GM12878 (cell line): Measurements from ENCODE around the gene MAP7. TPM values are rescaled to one million over a fixed set of nuclear protein-coding genes. Genes with fewer than 3 reads are reported as not detected.

Experiments
- ATAC-seq: fragments of 200-7000 bp; cut with Tn5 transposase; 3 replicates; pipeline ENCODE4 v1.9.1; 2020; ENCODE audit warnings: mild to moderate bottlenecking, moderate library complexity
- BruUV-seq: library from RNA; stranded (reverse); fragments of 400-500 nt; replicated peaks from 2 replicates; lab custom pipeline; 2021; lab: Mats Ljungman, UMichigan
- CTCF ChIA-PET: fragments of 300-600 bp; sonication (Branson Sonifier 250); formaldehyde crosslinking; extraction: SDS; loops from one replicate; lab custom pipeline; 2021; ENCODE audit warnings: inconsistent platforms; lab: Yijun Ruan, JAX
- POLR2A ChIA-PET: fragments of 350-600 bp; formaldehyde crosslinking; extraction: SDS; loops from one replicate; lab custom pipeline; 2021; ENCODE audit warnings: inconsistent platforms; lab: Charles Lee
- RAD21 ChIA-PET: fragments of 300-600 bp; sonication (Branson Sonifier 250); formaldehyde crosslinking; loops from one replicate; lab custom pipeline; 2023; ENCODE audit warnings: antibody characterized with exemption; ENCODE audit not compliant: unreplicated experiment; lab: Charles Lee
- SMC1A ChIA-PET: fragments of 300-600 bp; sonication (Branson Sonifier 250); formaldehyde crosslinking; loops from one replicate; lab custom pipeline; 2023; ENCODE audit not compliant: unreplicated experiment, uncharacterized antibody; lab: Charles Lee
- DNase-seq: peaks from one replicate; pipeline ENCODE4 v3.0.0-alpha.2; 2011; ENCODE audit warnings: low read depth, low spot score
- FAIRE-seq: peaks from 3 replicates; lab custom pipeline; 2011; peaks lifted over from hg19 to GRCh38; lab: Jason Lieb, UNC
- H2AFZ ChIP-seq: 2 replicates; pipeline ENCODE4 v1.6.0; 2011; ENCODE audit warnings: low read depth, low read length, control low read depth; ENCODE audit not compliant: control insufficient read depth
- H3K27ac ChIP-seq: 2 replicates; pipeline ENCODE4 v1.5.1; 2011; ENCODE audit warnings: control low read depth; ENCODE audit not compliant: control insufficient read depth, insufficient read depth
- H3K27me3 ChIP-seq, 2 experiments: replicated peaks in 1 of 2; 2 replicates each; pipeline versions ENCODE4 v1.6.0 to v1.6.1; 2011; ENCODE audit warnings: low read length in 1 of 2; ENCODE audit not compliant: control insufficient read depth in 2 of 2, insufficient read depth in 2 of 2
- H3K36me3 ChIP-seq, 2 experiments: 2 replicates each; pipeline ENCODE4 v1.5.1; 2011; ENCODE audit warnings: low read length in 1 of 2; ENCODE audit not compliant: control insufficient read depth in 2 of 2, insufficient read depth in 2 of 2
- H3K4me1 ChIP-seq: 2 replicates; pipeline ENCODE4 v1.6.1; 2011; ENCODE audit warnings: mild to moderate bottlenecking, low read length, moderate library complexity, mixed read lengths; ENCODE audit not compliant: control insufficient read depth, insufficient read depth
- H3K4me2 ChIP-seq: 2 replicates; pipeline ENCODE4 v1.6.0; 2011; ENCODE audit warnings: control low read depth; ENCODE audit not compliant: control insufficient read depth, insufficient read depth
- H3K4me3 ChIP-seq: fragments of 200-600 bp; sonication (generic); 2 replicates; pipeline ENCODE4 v1.5.1; 2016
- H3K79me2 ChIP-seq: 2 replicates; pipeline ENCODE4 v1.6.0; 2011; ENCODE audit warnings: low read length; ENCODE audit not compliant: control insufficient read depth, insufficient read depth
- H3K9ac ChIP-seq: 2 replicates; pipeline ENCODE4 v1.8.0; 2011; ENCODE audit warnings: low read length, control low read depth, mixed read lengths; ENCODE audit not compliant: control insufficient read depth, insufficient read depth
- H3K9me3 ChIP-seq: replicated peaks from 3 replicates; pipeline ENCODE4 v1.5.1; 2011; ENCODE audit warnings: mild to moderate bottlenecking, low read length; ENCODE audit not compliant: control insufficient read depth, insufficient read depth
- H4K20me1 ChIP-seq: 2 replicates; pipeline ENCODE4 v1.6.0; 2011; ENCODE audit not compliant: control insufficient read depth, insufficient read depth
- BMI1 ChIP-seq: fragments of 450-650 bp; IDR thresholded peaks from 2 replicates; pipeline ENCODE4 v1.6.1; 2016; ENCODE audit warnings: mild to moderate bottlenecking, moderate library complexity, borderline replicate concordance
- CBX3 ChIP-seq: fragments of 200-600 bp; sonication (generic); IDR thresholded peaks from 2 replicates; pipeline ENCODE4 v1.6.1; 2016; ENCODE audit warnings: low read depth, borderline replicate concordance
- HDGF ChIP-seq: fragments of 450-650 bp; IDR thresholded peaks from 2 replicates; pipeline ENCODE4 v1.6.1; 2016; ENCODE audit warnings: antibody characterized with exemption
- MAX ChIP-seq: IDR thresholded peaks from 2 replicates; pipeline ENCODE4 v1.6.1; 2012; ENCODE audit warnings: low read depth, low read length, improper control_type of control experiment
- MEF2A ChIP-seq: IDR thresholded peaks from 2 replicates; pipeline ENCODE4 v1.6.1; 2011; ENCODE audit warnings: low read depth, mild to moderate bottlenecking, low read length, moderate library complexity; ENCODE audit not compliant: insufficient read depth
- MTA2 ChIP-seq: fragments of 450-650 bp; IDR thresholded peaks from 2 replicates; pipeline ENCODE4 v1.6.1; 2016; ENCODE audit warnings: low read depth, mild to moderate bottlenecking, moderate library complexity
- NBN ChIP-seq: fragments of 450-650 bp; IDR thresholded peaks from 2 replicates; pipeline ENCODE4 v1.6.1; 2016
- POU2F2 ChIP-seq: IDR thresholded peaks from 3 replicates; pipeline ENCODE4 v1.6.1; 2011; ENCODE audit warnings: low read depth, mild to moderate bottlenecking, low read length, borderline replicate concordance
- RB1 ChIP-seq: fragments of 450-650 bp; formaldehyde crosslinking; IDR thresholded peaks from 2 replicates; pipeline ENCODE4 v1.6.1; 2017; ENCODE audit warnings: mild to moderate bottlenecking, borderline replicate concordance
- SREBF2 ChIP-seq: IDR thresholded peaks from 2 replicates; pipeline ENCODE4 v1.6.1; 2012; ENCODE audit warnings: mild to moderate bottlenecking, low read length
- ZBTB40 ChIP-seq: fragments of 450-650 bp; IDR thresholded peaks from 2 replicates; pipeline ENCODE4 v1.6.1; 2016; ENCODE audit warnings: mild to moderate bottlenecking, moderate library complexity, borderline replicate concordance
- in situ Hi-C: fragments of 300-500 bp; cut with MboI; formaldehyde crosslinking; loops from 9 replicates; pipeline ENCODE4 v1.14.3; 2018; ENCODE audit warnings: mixed read lengths
- intact Hi-C: fragments of 100-400 bp; cut with micrococcal nuclease; formaldehyde crosslinking; loops from one replicate; pipeline ENCODE4 v1.14.2; 2022; ENCODE audit not compliant: unreplicated experiment
- polyA plus RNA-seq, 11 experiments: library from polyadenylated mRNA; depleted of rRNA in 4 of 11; unstranded in 6 of 11; stranded (reverse) in 5 of 11; fragments of >200 nt; fragmentation: Nextera tagmentation in 4 of 11; fragmentation: Illumina TruSeq in 1 of 11; extraction: Ambion mirVana in 4 of 11; extraction: Trizol in 1 of 11; gene quantifications; 1 replicate in 1 of 11; 2 replicates in 10 of 11; pipeline versions ENCODE4 v1.2.1 to v1.2.3, GENCODE V29; 2011 to 2016; ENCODE audit warnings: inconsistent platforms in 2 of 11, missing spikeins in 2 of 11, low read depth in 1 of 11
- total RNA-seq, 4 experiments: library from RNA; depleted of rRNA in 3 of 4; stranded (reverse); fragments of >200 nt in 3 of 4; fragmentation: Illumina TruSeq in 1 of 4; extraction: Trizol in 1 of 4; gene quantifications; 2 replicates each; pipeline versions ENCODE4 v1.2.1 to v1.2.3, GENCODE V29; 2013 to 2021
- TF ChIP-seq, protein P1 (sequence below): fragments of 450-650 bp; formaldehyde crosslinking; IDR thresholded peaks from 2 replicates; pipeline ENCODE4 v1.4.0; 2020; ENCODE audit warnings: mild to moderate bottlenecking, moderate library complexity

Gene MAP7
- total and polyA plus RNA-seq, 10 of the 15 experiments (the other 5 are each of a cell fraction or from before 2014, with no cell fraction given) = 0.04 to 0.17 (median 0.08) TPM; not detected in 2

DNA sequence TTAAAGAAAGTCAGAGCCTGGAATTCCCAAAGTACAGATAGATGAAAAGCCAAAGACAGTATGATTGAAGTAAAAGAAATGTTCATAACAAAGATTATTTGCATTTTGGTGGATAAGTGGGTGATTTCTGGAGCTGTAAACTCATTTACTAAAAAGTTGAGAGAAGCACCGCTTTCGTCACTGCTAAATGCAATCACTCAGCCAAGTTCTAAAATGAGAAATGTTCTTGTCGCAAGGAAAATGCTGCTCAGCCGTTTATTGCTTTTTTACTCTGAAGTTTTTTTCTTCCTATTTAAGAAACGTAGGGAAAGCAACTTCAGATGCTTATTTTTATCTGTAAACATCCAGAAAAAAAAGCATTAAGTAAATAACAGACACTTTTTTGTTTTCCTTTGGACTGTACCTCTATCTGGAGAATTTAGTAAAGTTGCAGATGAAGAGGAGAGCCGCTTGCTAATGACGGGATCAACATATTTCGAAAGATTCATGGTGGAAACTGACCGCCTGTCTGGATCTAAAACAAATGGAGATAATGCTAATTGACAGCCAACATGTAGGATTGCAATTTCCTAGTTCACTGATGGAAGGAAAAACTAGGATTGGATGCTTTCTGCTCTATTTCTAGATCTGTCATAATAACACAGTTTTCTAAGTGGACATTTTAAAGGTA is 166.8 kb downstream of the MAP7 start (continued):
- TF ChIP-seq MAX = no peak
- TF ChIP-seq, all 136 proteins: peak for 0

GRCh38 chr6:136382676-136383252 is 167.5 kb downstream of the MAP7 start:
- intact Hi-C loops (no loop called here), in situ Hi-C loops (no loop called here)
- ATAC-seq (no peak), DNase-seq (no peak), FAIRE-seq (no peak)
- TF ChIP-seq, protein P1, sequence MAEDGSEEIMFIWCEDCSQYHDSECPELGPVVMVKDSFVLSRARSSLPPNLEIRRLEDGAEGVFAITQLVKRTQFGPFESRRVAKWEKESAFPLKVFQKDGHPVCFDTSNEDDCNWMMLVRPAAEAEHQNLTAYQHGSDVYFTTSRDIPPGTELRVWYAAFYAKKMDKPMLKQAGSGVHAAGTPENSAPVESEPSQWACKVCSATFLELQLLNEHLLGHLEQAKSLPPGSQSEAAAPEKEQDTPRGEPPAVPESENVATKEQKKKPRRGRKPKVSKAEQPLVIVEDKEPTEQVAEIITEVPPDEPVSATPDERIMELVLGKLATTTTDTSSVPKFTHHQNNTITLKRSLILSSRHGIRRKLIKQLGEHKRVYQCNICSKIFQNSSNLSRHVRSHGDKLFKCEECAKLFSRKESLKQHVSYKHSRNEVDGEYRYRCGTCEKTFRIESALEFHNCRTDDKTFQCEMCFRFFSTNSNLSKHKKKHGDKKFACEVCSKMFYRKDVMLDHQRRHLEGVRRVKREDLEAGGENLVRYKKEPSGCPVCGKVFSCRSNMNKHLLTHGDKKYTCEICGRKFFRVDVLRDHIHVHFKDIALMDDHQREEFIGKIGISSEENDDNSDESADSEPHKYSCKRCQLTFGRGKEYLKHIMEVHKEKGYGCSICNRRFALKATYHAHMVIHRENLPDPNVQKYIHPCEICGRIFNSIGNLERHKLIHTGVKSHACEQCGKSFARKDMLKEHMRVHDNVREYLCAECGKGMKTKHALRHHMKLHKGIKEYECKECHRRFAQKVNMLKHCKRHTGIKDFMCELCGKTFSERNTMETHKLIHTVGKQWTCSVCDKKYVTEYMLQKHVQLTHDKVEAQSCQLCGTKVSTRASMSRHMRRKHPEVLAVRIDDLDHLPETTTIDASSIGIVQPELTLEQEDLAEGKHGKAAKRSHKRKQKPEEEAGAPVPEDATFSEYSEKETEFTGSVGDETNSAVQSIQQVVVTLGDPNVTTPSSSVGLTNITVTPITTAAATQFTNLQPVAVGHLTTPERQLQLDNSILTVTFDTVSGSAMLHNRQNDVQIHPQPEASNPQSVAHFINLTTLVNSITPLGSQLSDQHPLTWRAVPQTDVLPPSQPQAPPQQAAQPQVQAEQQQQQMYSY (CRISPR knock-in tag) = no peak
- TF ChIP-seq MEF2A (no peak), CBX3 (no peak), RB1 (no peak), BMI1 (no peak), ZBTB40 (no peak), MTA2 (no peak), POU2F2 (no peak), SREBF2 (no peak), NBN (no peak), HDGF (no peak)
- POLR2A ChIA-PET = no interaction called here
- CTCF ChIA-PET = no interaction called here
- Histone ChIP-seq H3K4me3 (no peak overlapping the region), H3K36me3 (no peaks in the 10 kb centered on the region), H2AFZ (no peak overlapping the region), H3K4me1 (no peaks in the 10 kb centered on the region), H3K79me2 (no peaks in the 10 kb centered on the region), H4K20me1 (no peaks in the 10 kb centered on the region), H3K27ac (no peak overlapping the region), H3K4me2 (no peak overlapping the region), H3K9ac (no peak overlapping the region), H3K9me3 (no peaks in the 10 kb centered on the region), H3K27me3 (no peaks in the 10 kb centered on the region)
- RAD21 ChIA-PET = no interaction called here
- SMC1A ChIA-PET = interaction anchor here (1.1 kb wide), 1 partner anchor 13 kb away, joined by 4 read pairs; no protein-coding TSS in a partner anchor
- no TSS peak for BruUV-seq
